AG09319 (cell line): ENCODE measurements around the gene ATG16L2.

Source experiments
- DNase-seq: peaks from one replicate; pipeline ENCODE4 v3.0.0-alpha.2; 2010; ENCODE audit warnings: low read depth; ENCODE audit errors: extremely low read depth
- CTCF ChIP-seq: IDR thresholded peaks from 2 replicates; pipeline ENCODE4 v1.5.1; 2011; ENCODE audit warnings: low read depth, mild to moderate bottlenecking, inconsistent platforms, low read length, moderate library complexity

The ATG16L2 gene

GRCh38 chr11:72812604-72812966 is 1.6 kb upstream of the ATG16L2 start:
- TF ChIP-seq CTCF = no peak
- DNase-seq = no peak

GRCh38 chr11:72812967-72813739 is 1.1 kb upstream of the ATG16L2 start:
- DNase-seq = no peak
- TF ChIP-seq CTCF = peak; percentile 68

GRCh38 chr11:72813740-72814285 is 398 bp upstream of the ATG16L2 start:
- no peak for TF ChIP-seq CTCF
- DNase-seq = no peak

GRCh38 chr11:72815110-72815618 is 953 bp downstream of the ATG16L2 start:
- TF ChIP-seq CTCF = no peak

GRCh38 chr11:72816404-72816990 is 2.3 kb downstream of the ATG16L2 start:
- no peak for TF ChIP-seq CTCF
- no peak for DNase-seq

More at GRCh38 chr11:72815110-72815618, 953 bp downstream of the ATG16L2 start:
- no peak for DNase-seq

GRCh38 chr11:72817966-72818365 is 3.8 kb downstream of the ATG16L2 start:
- TF ChIP-seq CTCF = no peak
- no peak for DNase-seq

GRCh38 chr11:72818971-72819370 is 4.8 kb downstream of the ATG16L2 start:
- TF ChIP-seq CTCF = no peak
- no peak for DNase-seq
